Measurements from ENCODE around the gene HS6ST1.

- TF ChIP-seq POLR2A (IDR thresholded peaks at IDR 0.05) = no peak
- no peak for TF ChIP-seq CTCF (IDR thresholded peaks at IDR 0.05)
- TF ChIP-seq POLR2AphosphoS5 (IDR thresholded peaks at IDR 0.05) = no peak
- no peak for TF ChIP-seq EP300 (IDR thresholded peaks at IDR 0.05)
These were observed 33.2 kb downstream of the HS6ST1 start for GRCh38 chr2:128285329-128285931.

All from gastroesophageal sphincter (tissue), 3 donors.